HepG2 (cell line): ENCODE data around the gene DZIP1L. TPM values are rescaled to one million over a fixed set of nuclear protein-coding genes. Genes with fewer than 3 reads are reported as not detected.

Experiments used
- ATAC-seq: fragments of 200-7000 bp; cut with Tn5 transposase; 3 replicates; pipeline ENCODE4 v1.9.1; 2020; ENCODE audit warnings: mild to moderate bottlenecking, moderate library complexity
- BruUV-seq: library from RNA; stranded (reverse); fragments of 400-500 nt; replicated peaks from 2 replicates; lab custom pipeline; 2021; lab: Mats Ljungman, UMichigan
- CTCF ChIA-PET: fragments of 300-600 bp; formaldehyde crosslinking; extraction: SDS; loops from one replicate; lab custom pipeline; 2021; ENCODE audit warnings: low total read pairs, inconsistent platforms, low intra/inter-chr PET ratio; lab: Yijun Ruan, JAX
- POLR2A ChIA-PET: fragments of 350-600 bp; sonication (Branson Sonifier 250); formaldehyde crosslinking; loops from one replicate; lab custom pipeline; 2020; ENCODE audit warnings: antibody characterized with exemption, inconsistent platforms; lab: Yijun Ruan, JAX
- DNase-seq: peaks from one replicate; pipeline ENCODE4 v3.0.0-alpha.2; 2015; ENCODE audit warnings: low spot score
- FAIRE-seq: peaks from 3 replicates; lab custom pipeline; 2011; peaks lifted over from hg19 to GRCh38; lab: Jason Lieb, UNC
- H2AFZ ChIP-seq: one replicate; pipeline ENCODE4 v1.6.1; 2011; ENCODE audit warnings: low read length, inconsistent platforms
- H3K27ac ChIP-seq: fragments of 300-600 bp; 3 replicates; pipeline ENCODE4 v1.8.0; 2011; ENCODE audit warnings: mixed run types, mild to moderate bottlenecking, mixed read lengths, low read length, inconsistent platforms; ENCODE audit not compliant: insufficient read depth; ENCODE audit errors: extremely low read length
- H3K27me3 ChIP-seq, 2 experiments: fragments of 200-600 bp in 1 of 2; 2 replicates in 1 of 2; 3 replicates in 1 of 2; pipeline versions ENCODE4 v1.6.0 to v1.8.0; 2011; ENCODE audit warnings: low read length in 2 of 2, mild to moderate bottlenecking in 2 of 2, moderate library complexity in 2 of 2, inconsistent platforms in 1 of 2; ENCODE audit not compliant: insufficient read depth in 2 of 2, control insufficient read depth in 1 of 2
- H3K36me3 ChIP-seq, 2 experiments: fragments of 200-600 bp in 1 of 2; replicated peaks in 1 of 2; 2 replicates in 1 of 2; 3 replicates in 1 of 2; pipeline versions ENCODE4 v1.5.1 to v1.8.0; 2011; ENCODE audit warnings: low read length in 2 of 2, inconsistent platforms in 1 of 2; ENCODE audit not compliant: insufficient read depth in 2 of 2, control insufficient read depth in 1 of 2
- H3K4me1 ChIP-seq: 2 replicates; pipeline ENCODE4 v1.5.1; 2012; ENCODE audit warnings: low read length, inconsistent platforms; ENCODE audit not compliant: insufficient read depth
- H3K4me2 ChIP-seq: 2 replicates; pipeline ENCODE4 v1.6.0; 2011; ENCODE audit warnings: low read depth, low read length, inconsistent platforms
- H3K4me3 ChIP-seq, 3 experiments: fragments of 200-600 bp in 1 of 3; sonication (generic), shearing (Covaris generic) in 1 of 3; replicated peaks in 1 of 3; 2 replicates each; pipeline ENCODE4 v1.5.1; 2011 to 2016; ENCODE audit warnings: low read length in 3 of 3, inconsistent platforms in 2 of 3, low read depth in 2 of 3, mild to moderate bottlenecking in 2 of 3, control low read depth in 1 of 3, mixed read lengths in 1 of 3; ENCODE audit not compliant: insufficient read depth in 1 of 3
- H3K79me2 ChIP-seq: one replicate; pipeline ENCODE4 v1.6.1; 2011; ENCODE audit warnings: low read length, inconsistent platforms; ENCODE audit not compliant: insufficient read depth
- H3K9ac ChIP-seq: 2 replicates; pipeline ENCODE4 v1.6.0; 2011; ENCODE audit warnings: mild to moderate bottlenecking, low read depth, low read length, inconsistent platforms; ENCODE audit not compliant: insufficient read depth
- H3K9me3 ChIP-seq: 2 replicates; pipeline ENCODE4 v1.5.1; 2012; ENCODE audit warnings: mild to moderate bottlenecking, low read length
- H4K20me1 ChIP-seq: 2 replicates; pipeline ENCODE4 v1.6.0; 2011; ENCODE audit warnings: inconsistent platforms, mild to moderate bottlenecking, low read length, moderate library complexity; ENCODE audit not compliant: insufficient read depth
- AGO1 ChIP-seq: fragments of 200-400 bp; formaldehyde crosslinking; IDR thresholded peaks from 2 replicates; pipeline ENCODE4 v1.6.1; 2017; ENCODE audit warnings: mild to moderate bottlenecking, low read depth, low read length, moderate library complexity; ENCODE audit not compliant: poor library complexity, severe bottlenecking
- ARID3A ChIP-seq: IDR thresholded peaks from 2 replicates; pipeline ENCODE4 v1.6.1; 2012; ENCODE audit warnings: low read depth, low read length, improper control_type of control experiment
- EZH2 ChIP-seq: conservative IDR thresholded peaks from 2 replicates; pipeline ENCODE4 v1.6.1; 2012; ENCODE audit warnings: mild to moderate bottlenecking, low read depth, low read length, moderate library complexity
- MBNL3 ChIP-seq: fragments of 250-450 bp; sonication (Bioruptor Pico); conservative IDR thresholded peaks from 2 replicates; pipeline ENCODE4 v1.8.0; 2022; ENCODE audit warnings: mild to moderate bottlenecking, inconsistent platforms
- SMARCC2 ChIP-seq: fragments of 450-650 bp; IDR thresholded peaks from 2 replicates; pipeline ENCODE4 v1.6.1; 2017; ENCODE audit warnings: antibody characterized with exemption, mild to moderate bottlenecking
- SOX13 ChIP-seq, 3 experiments: fragments of 450-650 bp in 1 of 3; sonication (generic) in 1 of 3; formaldehyde crosslinking in 1 of 3; IDR thresholded peaks in 2 of 3; conservative IDR thresholded peaks in 1 of 3; 2 replicates each; pipeline versions ENCODE4 v1.5.0 to v1.6.1; 2016 to 2020; ENCODE audit warnings: antibody characterized with exemption in 1 of 3, mild to moderate bottlenecking in 1 of 3, missing compliant biosample characterization in 1 of 3, missing genetic modification reagents in 1 of 3, moderate library complexity in 1 of 3
- ZNF282 ChIP-seq: fragments of 450-650 bp; IDR thresholded peaks from 2 replicates; pipeline ENCODE4 v1.6.1; 2018; ENCODE audit not compliant: partially characterized antibody
- ZNF7 ChIP-seq: IDR thresholded peaks from 2 replicates; pipeline ENCODE4 v1.6.1; 2016; ENCODE audit warnings: missing biosample characterization, missing genetic modification reagents
- WGBS: methylation state at CpG from one replicate; pipeline ENCODE4 v1.1.6; 2017; ENCODE audit warnings: low lambda C conversion rate; 5-methylcytosine and 5-hydroxymethylcytosine counted together
- in situ Hi-C: cut with HindIII; loops from 2 replicates; pipeline ENCODE4 v1.10.0; 2017; ENCODE audit warnings: low pct_unique_long_range_greater_than_20kb; ENCODE audit not compliant: extremely low pct_ligation_motif_present
- intact Hi-C: fragments of 100-400 bp; cut with micrococcal nuclease; formaldehyde crosslinking; loops from one replicate; pipeline ENCODE4 v1.10.0; 2022; ENCODE audit not compliant: unreplicated experiment
- polyA plus RNA-seq, 8 experiments: library from polyadenylated mRNA; depleted of rRNA in 3 of 8; stranded (reverse) in 7 of 8; unstranded in 1 of 8; fragments of >200 nt; fragmentation: Illumina TruSeq in 4 of 8; extraction: Trizol in 4 of 8; gene quantifications; 2 replicates each; pipeline versions ENCODE4 v1.2.1 to v1.2.3, GENCODE V29; 2011 to 2016; ENCODE audit warnings: low read depth in 4 of 8, missing spikeins in 1 of 8, mixed read lengths in 1 of 8; ENCODE audit not compliant: insufficient read depth in 1 of 8
- total RNA-seq, 5 experiments: library from RNA; depleted of rRNA; stranded (reverse); fragments of >200 nt; fragmentation: Illumina TruSeq; extraction: Trizol; gene quantifications; 2 replicates each; pipeline ENCODE4 v1.2.3, GENCODE V29; 2016; ENCODE audit warnings: low read depth in 1 of 5
- TF ChIP-seq, protein P1 (sequence below): IDR thresholded peaks from 2 replicates; pipeline ENCODE4 v1.6.1; 2016; ENCODE audit warnings: missing compliant biosample characterization, missing genetic modification reagents, borderline replicate concordance

Gene DZIP1L
- total and polyA plus RNA-seq, 2 of the 13 experiments (the other 11 are each of a cell fraction or from before 2014, with no cell fraction given): 0.90 to 1.2 TPM

DNA sequence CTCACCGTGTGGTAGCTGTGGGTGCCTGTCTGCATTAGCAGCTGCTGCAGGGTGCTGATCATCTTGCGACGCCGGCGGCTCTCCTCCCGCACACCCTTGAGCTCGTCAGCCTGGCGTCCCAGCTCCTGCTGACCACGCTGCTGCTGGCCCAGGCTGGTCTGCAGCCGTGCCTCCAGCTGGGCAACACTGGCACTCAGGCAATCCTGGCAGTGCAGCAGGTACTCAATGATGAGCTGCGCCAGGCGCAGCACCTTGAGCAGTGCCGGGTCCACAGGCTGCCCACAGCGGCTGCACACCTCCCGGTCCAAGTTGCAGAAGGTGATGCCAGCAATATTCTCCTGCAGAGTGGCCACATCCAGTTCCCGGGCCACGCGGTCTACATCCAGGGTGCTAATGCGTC is 11.9 kb downstream of the DZIP1L start:
- ChIA-PET CTCF (no interaction called here), POLR2A (no interaction called here)
- Histone ChIP-seq H3K9me3 (no peaks in the 10 kb centered on the region), H3K9ac (no peak overlapping the region), H3K27ac (no peak overlapping the region), H3K4me1 (no peaks in the 10 kb centered on the region), H3K4me2 (no peak overlapping the region), H2AFZ (no peak overlapping the region), H3K79me2 (no peaks in the 10 kb centered on the region), H3K36me3 (no peaks in the 10 kb centered on the region; a peak in 1 of 5 replicates), H4K20me1 (no peaks in the 10 kb centered on the region), H3K4me3 (no peak overlapping the region), H3K27me3 (no peaks in the 10 kb centered on the region)
- in situ Hi-C loops (no loop called here), intact Hi-C loops (no loop called here)
- no peak for DNase-seq
- FAIRE-seq: no peak
- ATAC-seq: no peak; the same call in 2 of the 3 replicates
- BruUV-seq: no TSS peak
- WGBS: 90% methylated on average over 16 of the region's 19 CpGs
- TF ChIP-seq EZH2 (no peak), ZNF282 (no peak), SOX13 (IDR thresholded peaks at IDR 0.05) (no peak), SOX13 (CRISPR knock-in tag; conservative IDR thresholded peaks at IDR 0.05 in 1 of 2, IDR thresholded peaks at IDR 0.05 in 1 of 2) (no peak), ARID3A (no peak), AGO1 (no peak), ZNF7 (CRISPR knock-in tag) (no peak), SMARCC2 (no peak), MBNL3 (CRISPR knock-in tag) (no peak)
- TF ChIP-seq, protein P1, sequence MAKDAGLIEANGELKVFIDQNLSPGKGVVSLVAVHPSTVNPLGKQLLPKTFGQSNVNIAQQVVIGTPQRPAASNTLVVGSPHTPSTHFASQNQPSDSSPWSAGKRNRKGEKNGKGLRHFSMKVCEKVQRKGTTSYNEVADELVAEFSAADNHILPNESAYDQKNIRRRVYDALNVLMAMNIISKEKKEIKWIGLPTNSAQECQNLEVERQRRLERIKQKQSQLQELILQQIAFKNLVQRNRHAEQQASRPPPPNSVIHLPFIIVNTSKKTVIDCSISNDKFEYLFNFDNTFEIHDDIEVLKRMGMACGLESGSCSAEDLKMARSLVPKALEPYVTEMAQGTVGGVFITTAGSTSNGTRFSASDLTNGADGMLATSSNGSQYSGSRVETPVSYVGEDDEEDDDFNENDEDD (CRISPR knock-in tag): no peak
